ENCODE results near the gene SUSD5.

DNA sequence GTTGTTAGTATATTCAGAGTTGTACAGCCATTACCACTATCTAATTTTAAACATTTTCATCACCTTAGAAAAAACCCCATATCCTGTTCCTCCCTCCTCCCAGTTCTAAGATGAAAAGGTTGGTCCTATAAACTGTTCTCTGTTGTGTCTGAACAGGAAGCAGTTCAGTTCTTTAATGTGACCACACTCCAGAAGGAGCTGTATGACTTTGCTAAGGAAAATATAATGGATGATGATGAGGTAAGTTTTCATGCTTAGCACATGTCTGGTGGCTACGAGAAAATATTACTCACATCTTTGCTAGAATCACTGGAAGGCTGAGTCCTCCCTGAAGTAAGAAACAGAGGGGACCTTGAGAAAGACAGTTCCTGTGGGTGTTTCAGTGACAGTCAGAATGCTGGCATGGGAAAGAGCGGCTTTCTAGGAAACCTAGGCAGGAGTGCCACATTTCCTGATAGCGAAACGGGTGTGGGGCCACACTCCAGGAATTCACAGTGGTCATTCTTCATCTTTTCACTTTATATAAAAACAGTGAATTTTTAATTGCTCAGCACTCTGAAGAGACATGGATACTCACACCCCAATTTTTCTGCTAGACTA, 84.5 kb downstream of the SUSD5 start:
- TF ChIP-seq EZH2 (IDR thresholded peaks at IDR 0.05): no peak
- TF ChIP-seq, protein P1, sequence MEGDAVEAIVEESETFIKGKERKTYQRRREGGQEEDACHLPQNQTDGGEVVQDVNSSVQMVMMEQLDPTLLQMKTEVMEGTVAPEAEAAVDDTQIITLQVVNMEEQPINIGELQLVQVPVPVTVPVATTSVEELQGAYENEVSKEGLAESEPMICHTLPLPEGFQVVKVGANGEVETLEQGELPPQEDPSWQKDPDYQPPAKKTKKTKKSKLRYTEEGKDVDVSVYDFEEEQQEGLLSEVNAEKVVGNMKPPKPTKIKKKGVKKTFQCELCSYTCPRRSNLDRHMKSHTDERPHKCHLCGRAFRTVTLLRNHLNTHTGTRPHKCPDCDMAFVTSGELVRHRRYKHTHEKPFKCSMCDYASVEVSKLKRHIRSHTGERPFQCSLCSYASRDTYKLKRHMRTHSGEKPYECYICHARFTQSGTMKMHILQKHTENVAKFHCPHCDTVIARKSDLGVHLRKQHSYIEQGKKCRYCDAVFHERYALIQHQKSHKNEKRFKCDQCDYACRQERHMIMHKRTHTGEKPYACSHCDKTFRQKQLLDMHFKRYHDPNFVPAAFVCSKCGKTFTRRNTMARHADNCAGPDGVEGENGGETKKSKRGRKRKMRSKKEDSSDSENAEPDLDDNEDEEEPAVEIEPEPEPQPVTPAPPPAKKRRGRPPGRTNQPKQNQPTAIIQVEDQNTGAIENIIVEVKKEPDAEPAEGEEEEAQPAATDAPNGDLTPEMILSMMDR (IDR thresholded peaks at IDR 0.05): no peak
- no peak for TF ChIP-seq EZH2phosphoT487 (IDR thresholded peaks at IDR 0.05)

All from neural progenitor cell (in vitro differentiated cells).